Mucosa of rectum (tissue), 2 donors: ENCODE data around the gene C1QTNF6.

ENCODE experiments used
- H3K27ac ChIP-seq, 2 donors: one replicate each; pipeline ENCODE4 v1.7.0; 2013; ENCODE audit warnings: inconsistent platforms in 2 of 2, low read depth in 2 of 2, low read length in 2 of 2
- H3K27me3 ChIP-seq, 2 donors: one replicate each; pipeline ENCODE4 v1.7.0; 2013; ENCODE audit warnings: low read length in 2 of 2; ENCODE audit not compliant: control insufficient read depth in 2 of 2, insufficient read depth in 2 of 2
- H3K36me3 ChIP-seq, 2 donors: one replicate each; pipeline ENCODE4 v1.7.0; 2013; ENCODE audit warnings: low read length in 2 of 2; ENCODE audit not compliant: control insufficient read depth in 2 of 2, insufficient read depth in 2 of 2
- H3K4me1 ChIP-seq, 2 donors: one replicate each; pipeline ENCODE4 v1.7.0; 2013; ENCODE audit warnings: low read length in 2 of 2, mild to moderate bottlenecking in 1 of 2; ENCODE audit not compliant: control insufficient read depth in 2 of 2, insufficient read depth in 2 of 2
- H3K4me3 ChIP-seq, 2 donors: one replicate each; pipeline ENCODE4 v1.7.0; 2013; ENCODE audit warnings: low read length in 2 of 2
- H3K9ac ChIP-seq, 2 donors: one replicate each; pipeline ENCODE4 v1.7.0; 2013; ENCODE audit warnings: low read length in 2 of 2, low read depth in 1 of 2, mild to moderate bottlenecking in 1 of 2
- H3K9me3 ChIP-seq, 2 donors: one replicate each; pipeline ENCODE4 v1.7.0; 2013; ENCODE audit warnings: low read length in 2 of 2; ENCODE audit not compliant: control insufficient read depth in 2 of 2
- donor health status: healthy.
- donor health status: Normal muscosa, but diverticular disease.

C1QTNF6 gene

DNA sequence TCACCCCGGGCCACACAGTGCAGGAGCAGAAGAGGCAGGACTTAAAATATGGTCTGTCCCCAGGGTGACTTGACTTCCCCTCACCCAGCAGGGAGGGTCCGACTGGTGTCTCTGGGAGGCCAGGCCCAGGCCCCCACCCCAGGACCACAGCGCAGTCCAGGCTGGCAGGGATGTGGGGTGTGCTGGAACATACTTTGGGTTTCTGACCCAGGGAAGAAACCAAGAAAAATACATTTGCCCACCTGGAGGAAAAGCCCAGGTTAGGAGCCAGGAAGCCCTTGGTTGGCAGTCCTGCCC, 5.2 kb downstream of the C1QTNF6 start:
- Histone ChIP-seq H3K4me3 (no peak overlapping the region), H3K36me3 (no peaks in the 10 kb centered on the region), H3K4me1 (peaks cover 44 to 46% of the 10 kb centered on the region in 2 donors), H3K9me3 (no peaks in the 10 kb centered on the region), H3K27ac (no peak overlapping the region), H3K27me3 (no peaks in the 10 kb centered on the region), H3K9ac (no peak overlapping the region)

DNA sequence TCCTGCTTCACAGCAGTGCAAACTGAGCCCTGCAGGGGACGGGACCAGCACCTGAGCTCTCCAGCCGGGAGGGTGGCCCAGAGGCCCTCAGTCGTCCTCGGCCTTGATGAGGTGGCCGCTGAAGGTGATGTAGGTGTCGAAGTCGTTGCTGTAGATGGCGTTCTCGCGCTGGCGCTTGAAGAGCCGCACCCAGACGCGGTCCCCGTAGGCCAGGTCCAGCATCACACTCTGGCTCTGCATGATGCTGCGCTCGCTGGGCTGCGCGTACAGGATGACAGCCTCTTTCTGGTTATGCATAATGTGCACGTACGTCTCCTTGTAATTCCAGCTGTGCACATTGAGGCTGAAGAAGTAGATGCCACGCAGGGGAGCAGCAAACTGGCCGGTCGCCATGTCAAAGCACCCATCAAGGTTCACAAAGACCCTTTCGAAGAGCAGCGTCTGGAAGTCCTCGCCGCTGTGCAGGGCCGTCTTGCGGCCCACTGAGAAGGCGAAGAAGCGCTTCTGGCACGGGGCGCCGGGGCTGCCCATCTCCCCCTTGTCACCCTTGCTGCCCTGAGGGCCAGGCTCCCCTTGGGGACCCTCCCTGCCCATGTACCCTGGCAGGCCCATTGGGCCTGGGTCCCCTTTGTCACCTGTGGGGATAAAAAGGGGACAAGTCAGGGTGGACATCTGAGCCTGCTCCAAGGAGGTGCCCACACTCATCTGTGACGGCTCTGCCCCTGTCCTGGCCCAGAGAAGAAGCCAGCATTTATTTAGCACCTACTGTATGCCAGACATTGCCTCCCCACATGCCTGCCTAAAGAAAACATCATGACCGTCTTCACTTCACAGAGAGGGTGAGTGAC, 5.7 kb downstream of the C1QTNF6 start:
- H3K9ac ChIP-seq: no peak overlapping the region

DNA sequence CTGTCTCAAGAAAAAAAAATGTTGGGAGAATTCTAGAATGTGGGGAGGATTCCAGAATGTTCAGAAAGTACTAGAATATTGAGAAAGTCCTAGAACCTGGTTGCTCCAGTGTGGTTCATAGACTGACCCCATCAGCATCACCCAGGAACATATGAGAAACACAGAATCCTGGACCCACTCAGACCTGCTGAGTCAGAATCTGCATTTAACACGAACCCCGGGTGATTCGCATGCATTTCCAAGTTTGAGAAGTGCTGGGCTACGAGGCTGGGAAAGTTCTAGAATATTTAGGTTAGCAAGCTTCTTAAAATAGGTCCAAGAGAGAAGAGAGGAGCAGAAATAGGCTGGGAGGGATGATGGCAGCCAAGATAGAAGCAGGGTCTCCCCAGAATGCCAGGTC, 6.4 kb downstream of the C1QTNF6 start:
- no peak overlapping the region for H3K4me3 ChIP-seq
- H3K27me3 ChIP-seq: no peaks in the 10 kb centered on the region
- no peaks in the 10 kb centered on the region for H3K36me3 ChIP-seq
- no peaks in the 10 kb centered on the region for H3K9me3 ChIP-seq
- H3K4me1 ChIP-seq: peaks cover 43 to 46% of the 10 kb centered on the region in 2 donors
- no peak overlapping the region for H3K9ac ChIP-seq
- H3K27ac ChIP-seq: no peak overlapping the region

More for the DNA sequence above, 5.7 kb downstream of the C1QTNF6 start:
- Histone ChIP-seq H3K4me1 (peaks cover 44 to 46% of the 10 kb centered on the region in 2 donors), H3K27ac (no peak overlapping the region), H3K27me3 (no peaks in the 10 kb centered on the region), H3K36me3 (no peaks in the 10 kb centered on the region), H3K4me3 (no peak overlapping the region), H3K9me3 (no peaks in the 10 kb centered on the region)

DNA sequence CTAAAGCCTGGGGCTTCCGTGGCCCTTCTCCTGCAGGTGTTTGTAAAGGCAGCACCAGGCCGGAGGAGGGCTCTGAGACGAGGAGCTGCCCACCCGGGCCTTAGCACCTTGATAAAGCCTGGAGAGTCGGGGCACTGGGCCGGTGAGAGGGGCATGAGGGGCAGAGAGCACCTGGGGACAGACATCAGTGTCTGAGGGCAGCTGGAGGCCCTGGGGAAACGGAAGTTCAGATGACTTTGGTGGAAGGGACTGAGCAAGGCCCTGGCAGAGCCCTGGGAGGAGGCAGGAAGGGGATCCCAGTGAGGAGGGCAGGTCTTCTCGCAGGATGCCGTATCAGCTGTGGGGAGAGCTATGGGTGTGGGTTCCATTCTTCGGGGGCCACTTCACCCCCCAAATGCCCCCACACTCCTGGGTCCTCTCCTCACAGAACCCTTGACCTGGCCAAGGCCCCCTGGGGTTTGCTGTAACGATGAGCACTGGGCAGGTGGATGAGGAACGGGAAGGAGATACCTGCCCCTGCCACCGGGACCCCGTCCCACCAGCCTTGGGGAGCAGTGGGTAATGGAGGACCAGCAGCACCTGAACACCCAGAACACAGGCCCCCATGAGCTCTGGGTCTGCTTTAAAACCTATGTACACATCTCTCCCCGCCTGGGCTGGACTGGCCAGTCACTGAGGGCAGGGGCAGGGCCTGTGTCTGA, 7.4 kb downstream of the C1QTNF6 start:
- H3K27me3 ChIP-seq: no peaks in the 10 kb centered on the region
- peak overlapping the region in 1 of 2 donors; percentile 44 for H3K9ac ChIP-seq
- peaks cover 48 to 49% of the 10 kb centered on the region in 2 donors for H3K4me1 ChIP-seq
- no peak overlapping the region for H3K4me3 ChIP-seq
- H3K9me3 ChIP-seq: no peaks in the 10 kb centered on the region
- H3K27ac ChIP-seq: peak overlapping the region; percentile 32 to 41
- H3K36me3 ChIP-seq: no peaks in the 10 kb centered on the region

DNA sequence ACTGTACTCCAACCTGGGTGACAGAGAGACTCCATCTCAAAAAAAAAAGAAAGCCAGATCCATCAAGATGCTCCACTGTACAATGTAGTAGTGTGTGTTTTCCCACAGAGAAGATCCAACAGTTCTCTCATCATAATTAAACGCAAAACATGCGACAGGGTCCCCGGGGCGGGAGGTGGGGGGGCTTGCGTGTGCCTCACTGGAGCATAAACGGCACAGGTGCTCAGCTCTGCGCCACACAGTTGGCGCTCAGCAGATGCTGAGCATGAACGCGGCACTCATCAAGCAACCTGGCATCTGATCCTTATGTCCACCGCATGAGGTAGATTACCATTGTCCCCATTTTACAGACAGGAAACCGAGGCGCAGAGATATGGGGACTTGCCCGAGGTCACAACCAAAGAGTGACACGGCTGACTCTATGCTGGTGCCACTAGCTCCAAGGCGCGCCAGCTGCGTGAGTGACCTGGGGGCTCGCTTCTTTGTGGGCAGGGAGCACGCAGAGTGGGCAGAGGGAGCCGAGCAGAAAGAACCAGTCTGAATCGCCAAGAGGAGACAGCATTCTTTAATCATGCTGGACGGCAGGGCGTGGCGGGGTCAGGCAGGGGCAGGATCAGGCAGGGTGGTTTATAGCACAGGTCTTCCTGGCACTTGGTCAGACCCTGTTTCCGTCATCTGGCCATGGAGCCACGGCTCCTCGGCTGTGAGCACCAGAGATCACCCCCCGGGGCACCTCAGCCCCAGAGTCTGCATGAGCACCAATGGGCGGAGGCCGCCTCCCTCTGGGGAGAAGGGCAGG, 8.2 kb downstream of the C1QTNF6 start:
- peak overlapping the region; percentile 41 to 43 for H3K27ac ChIP-seq
- H3K9me3 ChIP-seq: no peaks in the 10 kb centered on the region
- H3K4me1 ChIP-seq: peaks cover 48 to 50% of the 10 kb centered on the region in 2 donors
- no peaks in the 10 kb centered on the region for H3K27me3 ChIP-seq
- no peak overlapping the region for H3K4me3 ChIP-seq
- H3K9ac ChIP-seq: peak overlapping the region in 1 of 2 donors; percentile 44
- H3K36me3 ChIP-seq: no peaks in the 10 kb centered on the region

DNA sequence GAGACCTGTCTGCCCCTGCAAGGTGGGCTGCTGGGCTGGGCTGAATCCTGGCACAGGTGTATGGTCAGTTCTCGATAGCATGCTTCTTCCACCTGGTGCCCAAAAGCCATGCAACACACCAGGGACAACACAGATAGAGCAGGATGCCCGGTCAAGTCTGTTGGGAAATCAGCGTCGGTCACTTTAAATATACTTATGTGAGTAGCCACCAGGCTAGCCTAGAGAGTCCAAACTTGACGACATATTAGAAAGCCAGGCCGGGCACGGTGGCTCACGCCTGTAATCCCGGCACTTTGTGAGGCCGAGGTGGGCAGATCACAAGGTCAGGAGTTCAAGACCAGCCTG, 8.9 kb downstream of the C1QTNF6 start:
- Histone ChIP-seq H3K4me3 (no peak overlapping the region), H3K9ac (peak overlapping the region in 1 of 2 donors; percentile 49), H3K27ac (peak overlapping the region; percentile 71 to 74), H3K4me1 (peaks cover 48 to 50% of the 10 kb centered on the region in 2 donors), H3K27me3 (no peaks in the 10 kb centered on the region), H3K9me3 (no peaks in the 10 kb centered on the region), H3K36me3 (no peaks in the 10 kb centered on the region)

DNA sequence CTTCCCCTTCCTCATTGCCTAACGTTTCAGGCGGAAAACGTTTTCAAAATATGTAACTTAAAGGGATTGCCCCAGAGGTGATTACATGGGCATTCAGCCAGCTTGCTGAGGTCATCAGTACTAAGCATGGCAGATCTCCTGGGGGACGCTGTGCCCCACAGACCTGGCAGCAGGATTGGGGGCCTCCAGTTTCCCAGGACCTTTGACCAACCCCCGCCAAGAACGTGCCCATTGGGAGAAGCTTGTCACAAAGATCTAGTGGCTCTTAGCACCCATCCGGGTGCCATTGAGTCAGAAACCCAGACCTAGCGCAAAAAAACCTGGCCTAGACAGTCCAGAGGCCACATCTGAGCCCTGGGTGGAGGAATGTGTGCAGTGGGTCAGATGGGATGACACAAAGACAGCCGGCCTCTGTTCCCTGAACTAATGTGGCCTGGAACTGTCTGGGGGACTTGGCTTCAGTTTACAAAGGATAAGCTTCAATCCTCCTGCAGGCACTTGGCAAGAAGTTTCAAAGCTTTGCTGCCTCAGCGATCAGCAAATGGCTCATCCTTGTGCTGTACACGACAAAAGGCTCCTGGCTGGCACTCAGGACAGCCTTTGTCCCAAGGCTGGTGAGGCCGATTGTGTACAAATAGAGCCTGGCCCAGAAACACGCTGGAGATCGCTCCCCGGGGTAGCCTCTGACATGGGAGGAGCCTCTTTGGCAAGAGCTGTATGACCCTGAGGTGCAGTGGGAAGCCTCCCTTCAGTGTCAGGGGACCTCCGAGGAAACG, 9.5 kb downstream of the C1QTNF6 start:
- Histone ChIP-seq H3K4me1 (peaks cover 48 to 50% of the 10 kb centered on the region in 2 donors), H3K9ac (peak overlapping the region; percentile 49 to 63), H3K27me3 (no peaks in the 10 kb centered on the region), H3K27ac (peak overlapping the region; percentile 71 to 74), H3K4me3 (no peak overlapping the region), H3K9me3 (no peaks in the 10 kb centered on the region), H3K36me3 (no peaks in the 10 kb centered on the region)

DNA sequence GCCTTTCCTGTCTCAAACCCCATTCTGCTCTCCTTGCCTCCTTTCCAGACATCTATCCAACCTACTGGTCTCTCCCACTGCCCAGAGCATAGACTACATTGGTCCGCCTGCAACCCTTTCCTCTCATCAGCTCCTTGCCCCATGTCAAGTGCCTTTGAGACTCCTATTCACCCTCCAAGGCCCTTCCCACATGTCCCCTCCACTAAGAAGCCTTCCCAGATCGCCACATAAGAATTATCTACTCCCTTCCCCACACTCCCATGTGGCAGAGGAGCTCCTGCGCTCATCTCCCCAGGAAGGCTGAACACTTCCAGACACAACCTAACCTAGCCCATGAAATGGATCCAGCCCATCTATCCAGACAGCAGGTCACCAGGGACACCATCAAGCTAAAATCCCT, 10.3 kb downstream of the C1QTNF6 start:
- Histone ChIP-seq H3K9me3 (no peaks in the 10 kb centered on the region), H3K9ac (no peak overlapping the region), H3K27ac (peak overlapping the region; percentile 71 to 74), H3K36me3 (no peaks in the 10 kb centered on the region), H3K4me1 (peaks cover 48 to 50% of the 10 kb centered on the region in 2 donors), H3K4me3 (no peak overlapping the region), H3K27me3 (no peaks in the 10 kb centered on the region)

DNA sequence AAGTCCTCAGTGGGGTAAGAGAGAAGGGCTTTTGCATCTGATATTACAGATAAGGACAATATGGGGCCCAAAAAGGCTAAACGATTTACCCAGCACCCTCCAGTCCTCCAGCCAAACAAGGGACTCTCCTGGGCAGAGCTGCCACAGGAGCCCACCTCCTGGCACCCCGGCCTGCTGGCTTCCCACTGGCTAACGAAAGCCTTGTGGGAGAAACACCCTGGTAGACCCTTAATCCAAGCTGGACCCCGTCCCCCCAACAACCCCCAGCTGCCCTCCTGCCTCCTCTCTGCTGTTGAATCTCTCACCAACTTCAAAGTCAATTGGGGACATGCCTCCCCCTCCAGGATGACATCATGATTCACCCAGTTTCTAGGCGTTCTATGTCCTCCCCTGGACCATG, 10.8 kb downstream of the C1QTNF6 start:
- Histone ChIP-seq H3K9me3 (no peaks in the 10 kb centered on the region), H3K9ac (peak overlapping the region in 1 of 2 donors; percentile 18), H3K27ac (peak overlapping the region in 1 of 2 donors; percentile 72), H3K4me3 (no peak overlapping the region), H3K36me3 (no peaks in the 10 kb centered on the region), H3K4me1 (peaks cover 48 to 50% of the 10 kb centered on the region in 2 donors), H3K27me3 (no peaks in the 10 kb centered on the region)
